Loucy (cell line): ENCODE results near the gene CRLF3.

Source experiments
- H2AFZ ChIP-seq: fragments of 200-600 bp; sonication (generic); 2 replicates; pipeline ENCODE4 v1.6.0; 2016; ENCODE audit warnings: antibody characterized with exemption, mild to moderate bottlenecking, low read length, moderate library complexity
- H3F3A ChIP-seq: fragments of 200-600 bp; 2 replicates; pipeline ENCODE4 v1.6.0; 2016; ENCODE audit warnings: antibody characterized with exemption, low read depth, mild to moderate bottlenecking
- H3K27me3 ChIP-seq: fragments of 200-600 bp; sonication (generic); 2 replicates; pipeline ENCODE4 v1.6.1; 2014; ENCODE audit warnings: low read length, mild to moderate bottlenecking; ENCODE audit not compliant: insufficient read depth, poor library complexity, severe bottlenecking
- H3K36me3 ChIP-seq: fragments of 200-600 bp; sonication (generic); 2 replicates; pipeline ENCODE4 v1.6.1; 2016; ENCODE audit warnings: low read length; ENCODE audit not compliant: insufficient read depth
- H3K4me1 ChIP-seq: fragments of 200-600 bp; sonication (generic); 2 replicates; pipeline ENCODE4 v1.5.1; 2014; ENCODE audit warnings: low read length, mild to moderate bottlenecking; ENCODE audit not compliant: insufficient read depth, poor library complexity, severe bottlenecking
- H3K4me2 ChIP-seq: fragments of 200-600 bp; sonication (generic); 2 replicates; pipeline ENCODE4 v1.6.0; 2014; ENCODE audit warnings: antibody characterized with exemption, low read length, low read depth, mild to moderate bottlenecking; ENCODE audit not compliant: poor library complexity, severe bottlenecking
- H3K4me3 ChIP-seq: fragments of 200-600 bp; sonication (generic); 2 replicates; pipeline ENCODE4 v1.5.1; 2014; ENCODE audit warnings: low read length, mild to moderate bottlenecking, mixed read lengths; ENCODE audit not compliant: poor library complexity, severe bottlenecking
- H3K79me2 ChIP-seq: fragments of 200-600 bp; sonication (generic); 2 replicates; pipeline ENCODE4 v1.6.1; 2014; ENCODE audit warnings: low read length; ENCODE audit not compliant: insufficient read depth
- H3K9ac ChIP-seq: fragments of 200-600 bp; sonication (generic); 2 replicates; pipeline ENCODE4 v1.6.0; 2014; ENCODE audit warnings: mild to moderate bottlenecking, low read depth, low read length, moderate library complexity; ENCODE audit not compliant: poor library complexity, severe bottlenecking
- H3K9me2 ChIP-seq: fragments of 200-600 bp; sonication (generic); replicated peaks from 2 replicates; pipeline ENCODE4 v1.6.1; 2016; ENCODE audit warnings: low read depth, low read length, mixed read lengths
- H3K9me3 ChIP-seq: fragments of 200-600 bp; sonication (generic); 2 replicates; pipeline ENCODE4 v1.6.1; 2014; ENCODE audit warnings: mild to moderate bottlenecking, antibody characterized with exemption, low read length, low read depth; ENCODE audit not compliant: insufficient read depth
- H4K20me1 ChIP-seq: fragments of 200-600 bp; sonication (generic); 2 replicates; pipeline ENCODE4 v1.6.0; 2014; ENCODE audit warnings: antibody characterized with exemption, low read length, mild to moderate bottlenecking; ENCODE audit not compliant: insufficient read depth, poor library complexity, severe bottlenecking
- CTCF ChIP-seq: fragments of 200-600 bp; sonication (generic); conservative IDR thresholded peaks from 2 replicates; pipeline ENCODE4 v1.5.1; 2014; ENCODE audit warnings: mild to moderate bottlenecking, antibody characterized with exemption, low read length
- EZH2phosphoT487 ChIP-seq: fragments of 200-600 bp; IDR thresholded peaks from 2 replicates; pipeline ENCODE4 v1.6.1; 2018; ENCODE audit warnings: antibody characterized with exemption, mild to moderate bottlenecking, moderate library complexity, borderline replicate concordance

The CRLF3 gene

GRCh38 chr17:30840771-30841170 is 16.3 kb upstream of the CRLF3 start:
- Histone ChIP-seq H3K4me2 (no peak overlapping the region), H3K4me1 (peaks cover 13% of the 10 kb centered on the region), H3F3A (no peaks in the 10 kb centered on the region), H3K9ac (no peak overlapping the region), H3K9me3 (no peaks in the 10 kb centered on the region), H3K4me3 (no peak overlapping the region), H3K36me3 (peaks cover 52% of the 10 kb centered on the region; the same call in 1 of the 2 replicates), H2AFZ (no peak overlapping the region), H3K27me3 (no peaks in the 10 kb centered on the region), H3K9me2 (no peaks in the 10 kb centered on the region), H3K79me2 (peaks cover 24% of the 10 kb centered on the region), H4K20me1 (no peaks in the 10 kb centered on the region)
- TF ChIP-seq CTCF (no peak), EZH2phosphoT487 (no peak)

GRCh38 chr17:30838202-30838807 is 13.8 kb upstream of the CRLF3 start:
- TF ChIP-seq CTCF (no peak), EZH2phosphoT487 (no peak)
- Histone ChIP-seq H3K9me3 (no peaks in the 10 kb centered on the region), H4K20me1 (peaks cover 15% of the 10 kb centered on the region), H3K4me3 (no peak overlapping the region), H3K36me3 (peaks cover 43% of the 10 kb centered on the region; the same call in 1 of the 2 replicates), H2AFZ (no peak overlapping the region), H3K4me2 (peak overlapping the region; percentile 48), H3K27me3 (no peaks in the 10 kb centered on the region), H3K9ac (no peak overlapping the region), H3K79me2 (peaks cover 49% of the 10 kb centered on the region), H3F3A (no peaks in the 10 kb centered on the region), H3K4me1 (peaks cover 33% of the 10 kb centered on the region), H3K9me2 (no peaks in the 10 kb centered on the region)

- H3K9me2 ChIP-seq = no peaks in the 10 kb centered on the region
- no peaks in the 10 kb centered on the region for H3F3A ChIP-seq
- peak overlapping the region; percentile 97; the same call in 1 of the 2 replicates for H2AFZ ChIP-seq
- peaks cover 6% of the 10 kb centered on the region for H3K27me3 ChIP-seq
- peaks cover 43% of the 10 kb centered on the region for H3K4me1 ChIP-seq
- H3K36me3 ChIP-seq = peaks cover 6% of the 10 kb centered on the region; the same call in 1 of the 2 replicates
- H3K4me3 ChIP-seq = peak overlapping the region; percentile 96
- peak overlapping the region; percentile 99 for H3K9ac ChIP-seq
- H3K79me2 ChIP-seq = peaks cover 58% of the 10 kb centered on the region
- peak overlapping the region; percentile 90 for H3K4me2 ChIP-seq
- no peak for TF ChIP-seq EZH2phosphoT487
- no peak for TF ChIP-seq CTCF
- H3K9me3 ChIP-seq = no peaks in the 10 kb centered on the region
- peaks cover 29% of the 10 kb centered on the region for H4K20me1 ChIP-seq
Measured at GRCh38 chr17:30832438-30833124, 8.1 kb upstream of the CRLF3 start.
